ENCODE measurements around the gene VTA1. TPM values are rescaled to one million over a fixed set of nuclear protein-coding genes. Genes with fewer than 3 reads are reported as not detected.
A peak's percentile ranks its signal among the peaks of the same experiment; 100 is the strongest.

VTA1 gene
- total RNA-seq, 1 donor: 89.8 TPM

- TF ChIP-seq CTCF (IDR thresholded peaks at IDR 0.05; ENCODE audit: insufficient read depth, low read depth, low read length): no peak
- no peak for DNase-seq (ENCODE audit: low read depth)
Measured at GRCh38 chr6:142255785-142256184, 108.7 kb downstream of the VTA1 start.

GRCh38 chr6:142258305-142258704 lies 111.2 kb downstream of the VTA1 start:
- TF ChIP-seq CTCF (IDR thresholded peaks at IDR 0.05; ENCODE audit: insufficient read depth, low read depth, low read length): no peak
- DNase-seq (ENCODE audit: low read depth): no peak
- no peak overlapping the region for H3K4me3 ChIP-seq (ENCODE audit: low read depth, low read length)

More at GRCh38 chr6:142255785-142256184, 108.7 kb downstream of the VTA1 start:
- no peak overlapping the region for H3K4me3 ChIP-seq (ENCODE audit: low read depth, low read length)

GRCh38 chr6:142258757-142259156 lies 111.7 kb downstream of the VTA1 start:
- H3K4me3 ChIP-seq (ENCODE audit: low read depth, low read length): no peak overlapping the region
- no peak for DNase-seq (ENCODE audit: low read depth)
- no peak for TF ChIP-seq CTCF (IDR thresholded peaks at IDR 0.05; ENCODE audit: insufficient read depth, low read depth, low read length)

- H3K4me3 ChIP-seq (ENCODE audit: low read depth, low read length): no peak overlapping the region
- DNase-seq (ENCODE audit: low read depth): no peak
- no peak for TF ChIP-seq CTCF (IDR thresholded peaks at IDR 0.05; ENCODE audit: insufficient read depth, low read depth, low read length)
Measured at GRCh38 chr6:142260748-142261147, 113.7 kb downstream of the VTA1 start.

- peak; percentile 56 for DNase-seq (ENCODE audit: low read depth)
- TF ChIP-seq CTCF (IDR thresholded peaks at IDR 0.05; ENCODE audit: insufficient read depth, low read depth, low read length): no peak
- H3K4me3 ChIP-seq (ENCODE audit: low read depth, low read length): no peak overlapping the region
Measured at GRCh38 chr6:142262231-142262630, 115.2 kb downstream of the VTA1 start.

GRCh38 chr6:142265476-142265875 lies 118.4 kb downstream of the VTA1 start:
- DNase-seq (ENCODE audit: low read depth): no peak
- H3K4me3 ChIP-seq (ENCODE audit: low read depth, low read length): no peak overlapping the region
- TF ChIP-seq CTCF (IDR thresholded peaks at IDR 0.05; ENCODE audit: insufficient read depth, low read depth, low read length): no peak

GRCh38 chr6:142266060-142266459 lies 119.0 kb downstream of the VTA1 start:
- no peak for TF ChIP-seq CTCF (IDR thresholded peaks at IDR 0.05; ENCODE audit: insufficient read depth, low read depth, low read length)
- H3K4me3 ChIP-seq (ENCODE audit: low read depth, low read length): no peak overlapping the region
- DNase-seq (ENCODE audit: low read depth): no peak

Measured in fibroblast of villous mesenchyme (primary cell).